Ovary (tissue), 9 donors: ENCODE measurements around the gene TMED10. TPM values are rescaled to one million over a fixed set of nuclear protein-coding genes. Genes with fewer than 3 reads are reported as not detected.

Experiments
- DNase-seq, 5 donors: peaks; one replicate each; pipeline ENCODE4 v3.0.0-alpha.2; 2019 to 2020
- H3K27ac ChIP-seq, 2 donors: fragments of 200-600 bp; one replicate each; pipeline versions ENCODE4 v1.5.1 to v1.8.0; 2019 to 2022
- H3K27me3 ChIP-seq: fragments of 200-600 bp; one replicate; pipeline ENCODE4 v1.8.0; 2022
- H3K36me3 ChIP-seq: fragments of 200-600 bp; sonication (generic); one replicate; pipeline ENCODE4 v1.5.1; 2019
- H3K4me1 ChIP-seq: one replicate; pipeline ENCODE4 v1.8.1; 2013; ENCODE audit warnings: mild to moderate bottlenecking, moderate library complexity; ENCODE audit not compliant: insufficient read depth
- H3K4me3 ChIP-seq: fragments of 200-600 bp; sonication (generic); one replicate; pipeline ENCODE4 v1.5.1; 2017
- H3K9me3 ChIP-seq, 2 donors: fragments of 200-600 bp in 1 of 2; sonication (generic) in 1 of 2; one replicate each; pipeline versions ENCODE4 v1.5.1 to v1.8.1; 2013 to 2019; ENCODE audit warnings: mild to moderate bottlenecking in 1 of 2, moderate library complexity in 1 of 2
- CTCF ChIP-seq, 3 donors: fragments of 450-650 bp in 2 of 3; fragments of 200-600 bp in 1 of 3; IDR thresholded peaks; one replicate each; pipeline versions ENCODE4 v1.5.1 to v1.8.0; 2016 to 2022; ENCODE audit warnings: antibody characterized with exemption in 3 of 3, mild to moderate bottlenecking in 1 of 3
- EP300 ChIP-seq: sonication (generic); formaldehyde crosslinking; IDR thresholded peaks from one replicate; pipeline ENCODE4 v1.6.1; 2017; ENCODE audit warnings: antibody characterized with exemption
- POLR2A ChIP-seq: fragments of 450-650 bp; IDR thresholded peaks from one replicate; pipeline ENCODE4 v1.6.1; 2017; ENCODE audit warnings: antibody characterized with exemption, mild to moderate bottlenecking, moderate library complexity
- WGBS, 3 donors: extraction: QIAGEN DNeasy Blood & Tissue Kit in 1 of 3; methylation state at CpG; one replicate each; pipeline versions ENCODE4 v1.1.5 to v1.1.7; 2013 to 2017; 5-methylcytosine and 5-hydroxymethylcytosine counted together
- intact Hi-C, 4 donors: fragments of 100-400 bp; cut with DNase I; formaldehyde crosslinking; loops; one replicate each; pipeline versions ENCODE4 v1.11.0 to v1.15.1; 2022 to 2023
- polyA plus RNA-seq, 2 donors: library from polyadenylated mRNA; stranded (reverse); fragments of 200-250 nt in 1 of 2; fragments of 350-450 nt in 1 of 2; fragmentation: Illumina TruSeq in 1 of 2; extraction: RNeasy Lipid Tissue Mini Kit (QIAGEN cat#74804) in 1 of 2; gene quantifications; one replicate each; pipeline ENCODE4 v1.2.3, GENCODE V29; 2013 to 2014
- total RNA-seq, 7 donors: library from RNA; depleted of rRNA in 2 of 7; stranded (reverse); fragments of >200 nt in 2 of 7; fragmentation: NEBNext Ultra II Directional in 3 of 7; extraction: Animal tissue kit (Norgen Biotek cat#: 25700) in 3 of 7; gene quantifications; one replicate each; pipeline versions ENCODE4 v1.1.0 to v1.2.4, GENCODE V29; 2016 to 2023
- donor health status: DM: no; HTN: no; CAD: no; lungs with moderate emphysema.
- donor health status: DM: no; HTN: no; CAD: no.
- donor health status: Bipolar disorder and iron deficiency.
- donor health status: DM: yes; HTN: yes; CAD: no.
- donor health status: DM: no; HTN: no; CAD: no.
- donor health status: DM: yes; HTN: yes; CAD: no.

TMED10 gene
- total and polyA plus RNA-seq, 9 donors = 164 to 446 (median 287) TPM

- intact Hi-C loops = no loop called here
- H3K4me3 ChIP-seq = no peak overlapping the region
- H3K9me3 ChIP-seq = no peaks in the 10 kb centered on the region
- no peak overlapping the region for H3K27ac ChIP-seq
- 12 to 19% (median 17%) methylated on average over 11 of the region's 11 CpGs for WGBS, 3 donors
- no peak for DNase-seq
- H3K27me3 ChIP-seq = no peaks in the 10 kb centered on the region
- TF ChIP-seq CTCF (IDR thresholded peaks at IDR 0.05) = no peak
- no peak for TF ChIP-seq POLR2A
- TF ChIP-seq EP300 = no peak
- no peaks in the 10 kb centered on the region for H3K36me3 ChIP-seq
- H3K4me1 ChIP-seq = no peaks in the 10 kb centered on the region
These were observed 22.0 kb upstream of the TMED10 start for GRCh38 chr14:75198291-75198933.

GRCh38 chr14:75197338-75197737, 20.9 kb upstream of the TMED10 start:
- WGBS, 3 donors = 87 to 92% (median 91%) methylated on average over 4 of the region's 4 CpGs

GRCh38 chr14:75196468-75196867, 20.1 kb upstream of the TMED10 start:
- H3K36me3 ChIP-seq = no peaks in the 10 kb centered on the region
- H3K9me3 ChIP-seq = no peaks in the 10 kb centered on the region
- WGBS, 3 donors = 87 to 93% (median 90%) methylated on average over 4 of the region's 4 CpGs
- no peak for DNase-seq
- no peaks in the 10 kb centered on the region for H3K4me1 ChIP-seq
- H3K27me3 ChIP-seq = no peaks in the 10 kb centered on the region
- no peak overlapping the region for H3K27ac ChIP-seq
- TF ChIP-seq EP300 (no peak), POLR2A (no peak), CTCF (IDR thresholded peaks at IDR 0.05) (no peak)
- no peak overlapping the region for H3K4me3 ChIP-seq
- intact Hi-C loops = no loop called here

More at GRCh38 chr14:75197338-75197737, 20.9 kb upstream of the TMED10 start:
- intact Hi-C loops = no loop called here
- H3K9me3 ChIP-seq = no peaks in the 10 kb centered on the region
- no peaks in the 10 kb centered on the region for H3K4me1 ChIP-seq
- DNase-seq = no peak
- H3K36me3 ChIP-seq = no peaks in the 10 kb centered on the region
- no peak overlapping the region for H3K4me3 ChIP-seq
- H3K27me3 ChIP-seq = no peaks in the 10 kb centered on the region
- no peak overlapping the region for H3K27ac ChIP-seq
- TF ChIP-seq EP300 (no peak), POLR2A (no peak), CTCF (IDR thresholded peaks at IDR 0.05) (no peak)

- intact Hi-C loops = no loop called here
- TF ChIP-seq CTCF (IDR thresholded peaks at IDR 0.05) = no peak
- no peak for TF ChIP-seq POLR2A
- no peak for TF ChIP-seq EP300
These were observed 19.7 kb upstream of the TMED10 start for GRCh38 chr14:75196064-75196463.

More at GRCh38 chr14:75196064-75196463, 19.7 kb upstream of the TMED10 start:
- H3K27ac ChIP-seq = no peak overlapping the region
- 97 to 98% (median 97%) methylated on average over 3 of the region's 3 CpGs for WGBS, 3 donors
- H3K4me1 ChIP-seq = no peaks in the 10 kb centered on the region
- H3K27me3 ChIP-seq = no peaks in the 10 kb centered on the region
- H3K4me3 ChIP-seq = no peak overlapping the region
- H3K9me3 ChIP-seq = no peaks in the 10 kb centered on the region
- no peak for DNase-seq
- H3K36me3 ChIP-seq = no peaks in the 10 kb centered on the region
